ENCODE measurements around the gene ZNF621. TPM values are rescaled to one million over a fixed set of nuclear protein-coding genes. Genes with fewer than 3 reads are reported as not detected.

ZNF621 gene
- total and polyA plus RNA-seq, 2 of the 8 experiments (the other 6 are each of a cell fraction or from before 2014, with no cell fraction given) = 10.9 to 15.4 TPM

- Histone ChIP-seq H3K9ac (replicated peaks in 1 of 4; ENCODE audit: extremely low read depth in 1 of 4, low read depth in 3 of 4, low read length in 3 of 4) (no peak overlapping the region), H3K4ac (replicated peaks; ENCODE audit: insufficient read length, low read depth, low read length) (no peak overlapping the region), H2BK120ac (replicated peaks; ENCODE audit: low read depth, low read length) (no peak overlapping the region), H4K5ac (ENCODE audit: insufficient read length, low read depth, low read length) (no peak overlapping the region), H2AFZ (ENCODE audit: low read length) (no peak overlapping the region), H4K91ac (replicated peaks; ENCODE audit: insufficient read length, low read length) (no peak overlapping the region), H2BK12ac (ENCODE audit: low read depth, low read length) (no peak overlapping the region), H2BK20ac (ENCODE audit: low read length) (no peak overlapping the region), H3K56ac (replicated peaks; ENCODE audit: insufficient read length, low read depth, low read length) (no peak overlapping the region), H4K20me1 (replicated peaks in 1 of 2; ENCODE audit: control insufficient read depth in 1 of 2, insufficient read depth in 2 of 2, low read length in 2 of 2) (peaks cover 0 to 2% of the 10 kb centered on the region in 2 experiments), H2BK15ac (ENCODE audit: low read length) (no peak overlapping the region), H3K14ac (ENCODE audit: insufficient read length) (no peak overlapping the region), H3K79me1 (ENCODE audit: low read depth, low read length) (peaks cover 2% of the 10 kb centered on the region; the same call in 1 of the 2 replicates), H3K4me1 (replicated peaks in 1 of 4; ENCODE audit: control insufficient read depth in 3 of 4, insufficient read depth in 4 of 4, low read length in 3 of 4) (peaks cover 0 to 4% (median 0%) of the 10 kb centered on the region in 4 experiments; a peak in 2 of 7 replicates), H2BK5ac (ENCODE audit: low read depth, low read length) (no peak overlapping the region), H3K23me2 (ENCODE audit: low read depth, low read length) (peaks cover 8% of the 10 kb centered on the region), H2AK5ac (ENCODE audit: low read depth, low read length) (no peak overlapping the region), H3K27me3 (replicated peaks in 1 of 4; ENCODE audit: control insufficient read depth in 3 of 4, extremely low read depth in 1 of 4, insufficient read depth in 3 of 4, low read length in 3 of 4) (no peaks in the 10 kb centered on the region), H3K18ac (ENCODE audit: extremely low read depth, low read length) (no peak overlapping the region), H3K79me2 (ENCODE audit: control insufficient read depth in 1 of 2, insufficient read depth in 2 of 2, low read length in 2 of 2) (peaks cover 0 to 20% of the 10 kb centered on the region in 2 experiments; a peak in 2 of 4 replicates), H3K4me3 (ENCODE audit: extremely low read depth in 1 of 4, insufficient read depth in 2 of 4, low read depth in 3 of 4, low read length in 4 of 4) (no peak overlapping the region), H3K4me2 (ENCODE audit: insufficient read depth in 1 of 2, low read depth in 2 of 2, low read length in 2 of 2) (no peak overlapping the region), H3K23ac (ENCODE audit: insufficient read length) (no peak overlapping the region), H3K9me3 (ENCODE audit: insufficient read depth in 2 of 2, low read depth in 1 of 2, low read length in 1 of 2) (peaks cover 5 to 11% of the 10 kb centered on the region in 2 experiments; a peak in 2 of 4 replicates), H3K27ac (ENCODE audit: low read depth, low read length) (no peak overlapping the region), H4K8ac (ENCODE audit: extremely low read depth, insufficient read depth, low read length) (no peak overlapping the region), H3K36me3 (ENCODE audit: control insufficient read depth in 2 of 4, insufficient read depth in 4 of 4, low read length in 3 of 4) (peaks cover 8 to 44% (median 28%) of the 10 kb centered on the region in 4 experiments; a peak in 7 of 8 replicates)
- 86% methylated on average over 3 of the region's 3 CpGs; no CpG with 5 or more reads in 1 of the 2 experiments for WGBS, 2 experiments (ENCODE audit: extremely low coverage in 1 of 2, insufficient coverage in 1 of 2, insufficient read length in 1 of 2, insufficient replicate concordance in 2 of 2, low coverage in 1 of 2, low lambda C conversion rate in 2 of 2, missing lambda C conversion rate in 1 of 2)
- ChIA-PET POLR2A (ENCODE audit: partially characterized antibody) (no interaction called here), CTCF (ENCODE audit: partially characterized antibody) (no interaction called here)
- FAIRE-seq = no peak
- no peak for DNase-seq (ENCODE audit: low read depth in 1 of 2, low spot score in 2 of 2)
- TF ChIP-seq NRF1 (IDR thresholded peaks at IDR 0.05; ENCODE audit: low read depth, low read length) (no peak), MAFK (IDR thresholded peaks at IDR 0.05; ENCODE audit: low read depth, low read length) (no peak), HDAC2 (IDR thresholded peaks at IDR 0.05; ENCODE audit: borderline replicate concordance in 1 of 2, low read depth in 2 of 2, low read length in 2 of 2) (no peak), RBBP5 (IDR thresholded peaks at IDR 0.05; ENCODE audit: borderline replicate concordance, low read depth, low read length) (no peak)
These were observed 3.7 kb downstream of the ZNF621 start for GRCh38 chr3:40528426-40528825.

Measured in H1 (cell line).